GM15510 (cell line): ENCODE data around the gene MAST3.
A peak's percentile ranks its signal among the peaks of the same experiment; 100 is the strongest.

ENCODE experiments used
- POLR2A ChIP-seq: IDR thresholded peaks from 3 replicates; pipeline ENCODE4 v1.6.1; 2011; ENCODE audit warnings: borderline replicate concordance; ENCODE audit not compliant: insufficient read length; ENCODE audit errors: extremely low read depth

The MAST3 gene

DNA sequence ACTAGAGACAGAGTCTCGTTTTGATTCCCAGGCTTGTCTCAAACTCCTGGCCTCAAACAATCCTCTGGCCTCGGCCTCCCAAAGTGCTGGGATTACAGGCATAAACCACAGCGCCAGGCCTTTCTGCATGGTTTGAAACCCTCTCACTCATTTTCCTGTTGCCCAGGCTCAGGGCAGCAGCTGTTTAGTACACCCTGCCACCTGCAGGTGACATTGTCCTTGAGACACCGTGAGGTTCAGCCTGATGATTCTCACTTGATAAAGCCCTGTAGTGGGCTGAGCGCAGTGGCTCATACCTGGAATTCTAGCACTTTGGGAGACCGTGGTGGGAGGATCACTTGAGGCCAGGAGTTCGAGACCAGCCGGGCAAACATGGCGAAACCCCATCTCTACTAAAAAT lies 23.4 kb upstream of the MAST3 start:
- no peak for TF ChIP-seq POLR2A

- TF ChIP-seq POLR2A: no peak
Observed at GRCh38 chr19:18083929-18084684, 13.5 kb upstream of the MAST3 start.

- no peak for TF ChIP-seq POLR2A
Observed at GRCh38 chr19:18085702-18086457, 11.7 kb upstream of the MAST3 start.

DNA sequence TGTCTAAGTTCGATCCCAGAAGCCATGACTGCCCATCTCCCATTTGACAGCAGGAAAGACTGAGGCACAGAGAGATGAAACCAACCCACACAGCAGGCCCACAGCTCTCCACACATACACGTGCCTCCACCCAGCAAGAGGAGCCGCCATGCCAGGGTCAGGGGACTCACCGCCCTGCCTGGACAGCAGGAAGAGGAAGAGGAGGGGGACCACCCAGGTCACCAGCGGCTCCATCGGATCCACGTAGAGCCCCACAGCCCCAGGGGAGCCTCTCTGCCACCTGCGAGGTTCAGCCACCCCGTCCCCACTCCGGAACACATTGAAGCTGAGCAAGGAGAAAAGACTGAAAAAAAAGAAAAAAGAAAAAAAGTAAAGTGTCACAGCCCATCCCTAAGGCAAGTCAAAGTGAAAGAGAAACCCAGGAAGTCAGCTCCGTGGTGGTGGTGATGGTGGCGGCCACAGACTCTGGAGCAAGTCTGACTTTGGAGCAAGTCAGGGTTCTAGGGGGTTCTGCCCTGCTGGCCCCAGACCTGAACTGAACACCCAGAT lies 10.9 kb upstream of the MAST3 start, which contains the start of gene IL12RB1:
IL12RB1 (minus strand) TSS at position 345 of the 549 bp plus-strand sequence; CDS start at position 234, 111 bp downstream.
- no peak for TF ChIP-seq POLR2A

DNA sequence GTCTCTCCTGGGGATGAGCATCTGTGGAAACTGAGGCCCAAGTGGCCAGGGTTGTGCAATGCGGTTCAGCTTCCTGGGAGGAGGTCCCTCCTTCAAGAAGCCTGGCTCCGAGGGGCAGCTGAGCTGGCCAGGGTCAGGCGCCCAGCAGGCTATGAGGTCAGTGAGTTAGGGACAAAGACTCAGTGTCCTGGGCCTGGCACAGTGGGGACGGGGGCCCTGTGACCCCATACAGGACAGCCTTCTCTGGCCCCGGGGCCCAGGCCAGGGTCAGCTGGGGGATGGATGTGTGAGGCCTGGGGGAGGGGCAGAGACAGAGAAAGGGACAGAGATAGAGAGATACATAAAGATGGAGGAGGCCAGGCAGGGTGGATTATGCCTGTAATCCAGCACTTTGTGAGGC lies 7.9 kb upstream of the MAST3 start:
- no peak for TF ChIP-seq POLR2A

GRCh38 chr19:18090545-18091216 lies 6.9 kb upstream of the MAST3 start:
- no peak for TF ChIP-seq POLR2A

- peak; percentile 54 for TF ChIP-seq POLR2A
Observed at GRCh38 chr19:18091217-18091608, 6.4 kb upstream of the MAST3 start.

- TF ChIP-seq POLR2A: no peak
Observed at GRCh38 chr19:18093439-18094161, 4.0 kb upstream of the MAST3 start.

DNA sequence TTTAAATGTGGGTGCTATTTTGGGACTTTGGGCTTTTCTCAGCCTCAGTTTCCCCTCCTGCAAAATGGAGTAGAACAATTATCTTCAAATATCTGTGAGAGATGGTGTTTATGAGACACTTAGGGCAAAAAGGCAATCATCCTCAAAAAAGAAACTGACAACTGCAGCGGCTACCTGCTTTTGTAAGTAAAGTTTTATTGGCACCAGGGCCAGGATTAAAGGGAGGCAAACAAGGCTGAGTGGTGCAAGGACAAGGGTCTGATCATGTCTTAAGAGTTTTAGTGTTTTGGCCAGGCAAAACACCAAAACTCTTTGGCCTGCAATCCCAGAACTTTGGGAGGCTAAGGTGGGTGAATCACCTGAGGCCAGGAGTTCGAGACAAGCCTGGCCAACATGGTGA lies 1.3 kb upstream of the MAST3 start:
- no peak for TF ChIP-seq POLR2A

GRCh38 chr19:18097993-18098890 lies 664 bp downstream of the MAST3 start:
- TF ChIP-seq POLR2A: no peak

DNA sequence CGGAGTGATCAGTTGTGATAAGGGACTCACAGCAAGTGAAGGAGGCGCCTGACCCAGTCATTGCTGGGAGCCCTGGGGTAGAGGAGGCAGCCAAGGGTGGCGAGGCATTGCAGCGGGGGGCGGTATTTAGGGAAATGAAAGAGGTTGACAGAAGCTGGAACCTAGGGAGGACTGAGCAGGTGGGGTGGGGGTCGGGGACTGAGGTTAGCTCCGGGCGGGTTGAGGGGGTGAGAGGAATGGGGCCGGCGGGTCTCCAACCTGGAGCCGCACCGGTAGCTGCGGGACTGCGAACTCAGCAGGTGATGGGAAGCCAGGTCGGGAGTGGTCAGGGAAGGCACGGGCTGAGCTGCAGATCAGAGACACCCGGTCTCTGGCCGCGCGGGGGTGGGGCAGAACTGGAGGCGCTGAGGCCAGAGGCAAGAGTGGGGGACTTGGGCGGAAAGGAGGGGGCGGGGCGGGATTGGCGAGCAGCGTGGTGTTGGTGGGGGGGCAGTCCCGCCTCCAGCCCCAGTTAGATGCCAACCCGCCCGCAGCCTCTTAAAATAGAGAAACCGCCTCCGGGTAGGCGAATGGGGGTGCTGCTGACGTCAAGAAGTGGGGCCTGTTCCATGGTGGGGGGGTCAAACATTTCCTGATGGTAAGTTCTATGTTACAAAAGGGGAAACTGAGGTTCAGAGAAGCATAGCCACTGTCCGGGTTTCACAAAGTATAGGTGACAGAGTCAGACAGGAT lies 1.5 kb downstream of the MAST3 start:
- peak; percentile 76 for TF ChIP-seq POLR2A

GRCh38 chr19:18099623-18099995 lies 2.0 kb downstream of the MAST3 start:
- no peak for TF ChIP-seq POLR2A

- TF ChIP-seq POLR2A: no peak
Observed at GRCh38 chr19:18100710-18101109, 3.1 kb downstream of the MAST3 start.

DNA sequence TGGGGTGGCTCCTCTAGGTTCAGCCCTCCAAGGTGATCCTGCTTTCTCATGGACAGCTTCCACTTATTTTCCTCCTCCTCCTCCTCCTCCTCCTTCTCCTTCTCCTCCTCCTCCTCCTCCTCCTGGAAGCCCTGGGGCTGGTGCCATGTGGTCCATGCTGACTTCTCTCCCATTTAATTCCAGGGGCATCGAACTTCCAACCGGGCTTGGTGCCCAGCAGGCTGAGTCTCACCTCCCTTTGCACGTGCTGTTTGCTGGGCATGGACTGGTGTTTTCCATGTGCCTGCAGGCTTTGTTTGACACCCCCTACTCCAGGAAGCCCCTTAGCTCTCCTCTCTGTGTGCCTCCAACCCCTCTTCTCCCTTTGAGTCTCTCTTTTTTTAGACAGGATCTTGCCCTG lies 3.7 kb downstream of the MAST3 start:
- no peak for TF ChIP-seq POLR2A
